NCI-H69 (cell line): ENCODE measurements around the gene LDB3.
"Not testable (repeated sequence)": the region's sequence is repeated elsewhere in the genome, so short reads cannot be mapped to it uniquely, and the experiment has no call there.

Experiments
- DNase-seq: peaks from one replicate; lab custom pipeline; 2025; lab: John Stamatoyannopoulos, UW

The LDB3 gene

GRCh38 chr10:86730227-86730626 is 61.9 kb downstream of the LDB3 start:
- DNase-seq = peak; percentile 80

DNA sequence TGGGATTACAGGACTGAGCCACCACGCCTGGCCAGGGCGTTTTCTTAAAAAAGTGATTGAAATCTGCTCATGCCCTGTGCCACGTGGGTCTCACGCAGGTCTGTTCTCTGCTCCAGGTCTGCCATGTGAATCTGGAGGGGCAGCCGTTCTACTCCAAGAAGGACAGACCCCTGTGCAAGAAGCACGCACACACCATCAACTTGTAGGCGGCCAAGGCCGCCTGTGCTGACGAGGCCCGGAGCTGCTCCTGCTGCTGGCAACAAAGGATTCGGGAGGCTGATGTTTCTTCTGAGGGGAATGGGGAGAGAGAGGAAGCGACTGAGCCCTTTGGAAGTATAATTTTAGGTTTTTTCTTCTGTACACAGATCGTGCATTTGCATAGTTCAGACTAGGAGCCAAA is 64.5 kb downstream of the LDB3 start:
- DNase-seq = no peak

DNA sequence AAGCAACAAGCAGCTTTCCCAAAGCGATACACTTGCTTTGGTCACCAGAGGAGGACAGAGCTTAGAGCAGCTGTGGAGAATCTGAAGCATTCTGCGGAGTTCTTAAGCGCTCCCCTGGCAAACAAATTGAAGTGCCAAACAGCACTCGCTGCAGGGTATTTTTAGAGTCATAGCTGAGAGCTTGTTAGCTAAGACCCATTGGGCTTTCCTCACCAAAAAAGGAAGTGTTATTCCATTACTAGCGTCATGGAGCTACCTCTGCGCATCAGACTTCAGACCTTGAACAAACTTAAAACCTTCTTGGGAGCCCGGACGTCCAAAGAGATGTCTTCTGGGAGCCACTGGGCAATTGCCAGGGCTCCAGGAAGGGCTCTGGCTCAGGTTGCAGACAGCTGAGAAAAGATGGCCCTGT is 65.0 kb downstream of the LDB3 start:
- no peak for DNase-seq

DNA sequence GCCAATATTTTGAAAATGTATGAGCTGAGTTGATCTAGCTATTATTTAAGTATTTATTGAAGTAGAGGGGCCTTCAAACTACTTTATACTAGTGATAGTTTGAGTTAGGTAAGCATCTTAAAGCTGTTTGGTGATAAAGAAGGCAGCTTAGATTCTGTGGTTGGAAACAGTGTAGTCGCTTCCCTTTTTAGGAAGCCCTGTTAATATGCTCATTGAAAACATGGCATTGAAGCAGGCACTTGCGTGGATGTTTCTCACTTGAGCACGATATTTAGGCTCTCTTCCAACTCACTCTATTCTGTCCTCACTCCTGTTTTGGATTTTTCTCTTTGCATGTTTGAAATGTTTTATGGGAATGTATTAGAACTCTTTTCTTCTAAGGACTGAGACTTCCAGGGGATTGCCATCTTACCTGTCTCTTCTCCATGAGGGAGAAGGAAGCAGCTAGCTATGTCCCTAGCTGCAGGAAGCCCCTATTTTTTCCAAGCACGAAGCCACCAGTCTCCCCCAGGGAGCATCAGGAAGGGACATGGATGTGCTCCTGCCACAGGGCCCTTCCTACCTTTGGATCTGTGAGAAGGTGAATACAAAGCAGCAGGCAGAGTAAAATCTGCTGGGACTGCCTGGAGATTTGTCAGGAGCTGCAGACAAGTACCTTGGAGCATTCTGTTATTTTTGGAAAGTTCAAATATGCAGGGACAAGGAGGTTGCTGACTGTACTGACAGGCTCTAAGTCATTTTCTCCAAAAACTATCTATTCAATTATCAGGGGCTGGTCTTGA is 66.1 kb downstream of the LDB3 start:
- no peak for DNase-seq

DNA sequence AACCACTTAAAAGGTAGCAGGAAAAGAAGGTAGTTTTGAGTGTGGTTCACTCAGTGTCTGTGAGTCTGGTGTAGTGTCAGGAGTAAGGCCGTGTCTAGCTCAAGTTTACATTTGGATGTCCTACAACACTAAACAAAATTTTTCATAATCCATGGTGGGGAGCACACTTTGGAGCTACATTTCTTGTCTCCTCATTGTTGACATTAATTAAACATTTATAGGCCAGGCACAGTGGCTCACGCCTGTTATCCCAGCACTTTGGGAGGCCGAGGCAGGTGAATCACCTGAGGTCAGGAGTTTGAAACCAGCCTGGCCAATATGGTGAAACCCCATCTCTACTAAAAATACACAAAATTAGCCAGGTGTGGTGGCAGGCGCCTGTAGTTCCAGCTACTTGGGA is 67.0 kb downstream of the LDB3 start:
- DNase-seq = not testable (repeated sequence)

DNA sequence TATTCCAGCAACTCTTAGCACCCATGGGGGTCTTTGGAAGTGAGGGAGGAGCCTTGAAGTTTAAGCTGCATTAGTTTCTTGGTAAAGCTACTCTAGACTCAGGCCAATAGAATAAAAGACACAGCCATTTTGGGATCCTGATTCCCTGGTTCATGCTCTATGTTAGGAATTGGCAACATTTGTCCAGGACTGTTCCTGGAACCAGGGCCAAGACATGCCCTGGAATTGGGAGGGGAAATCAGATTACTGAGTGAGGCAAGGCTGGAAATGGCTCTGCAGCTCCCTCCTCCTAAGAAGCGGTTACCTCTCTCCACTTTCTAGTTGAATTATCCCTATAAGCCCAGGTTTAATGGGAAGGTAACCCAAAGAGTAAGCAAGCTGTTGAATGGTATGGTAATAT is 73.9 kb downstream of the LDB3 start:
- DNase-seq = no peak

GRCh38 chr10:86744067-86744725 is 75.9 kb downstream of the LDB3 start:
- DNase-seq = no peak

DNA sequence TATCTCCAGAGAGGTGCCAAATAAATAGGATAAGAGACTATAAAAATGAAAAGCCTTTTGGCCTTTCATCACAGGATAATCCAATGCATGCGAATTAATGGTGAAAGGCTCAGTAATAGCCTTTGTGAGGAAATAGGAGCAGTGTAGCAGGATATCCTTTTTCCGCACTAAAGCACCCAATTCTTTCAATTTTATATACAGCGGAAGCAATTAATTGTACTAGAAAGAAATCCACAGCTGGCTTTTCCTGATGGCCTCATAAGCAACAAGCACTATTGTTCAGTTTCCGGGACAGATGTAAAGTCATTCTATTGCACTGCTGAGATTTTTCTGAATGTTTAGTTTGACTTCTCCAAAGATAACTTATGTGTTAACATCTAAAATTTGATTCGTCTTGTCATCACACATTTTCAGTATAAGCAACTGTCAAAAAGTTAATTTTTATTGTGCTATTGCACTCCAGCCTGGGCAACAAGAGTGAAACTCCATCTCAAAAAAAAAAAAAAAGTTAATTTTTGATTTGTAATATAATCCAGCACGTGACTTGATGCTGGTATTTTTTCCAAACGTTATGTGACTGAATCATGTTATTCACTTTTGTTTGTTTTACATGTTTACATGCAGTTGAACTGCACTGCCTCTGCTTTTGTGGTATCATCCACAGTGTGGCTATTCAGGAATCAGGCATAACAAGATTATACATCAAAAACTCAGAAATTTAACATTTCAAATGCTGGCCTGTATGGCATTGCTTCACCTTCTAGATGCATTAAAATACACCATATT is 79.7 kb downstream of the LDB3 start:
- no peak for DNase-seq

GRCh38 chr10:86749854-86750253 is 81.5 kb downstream of the LDB3 start:
- DNase-seq = no peak

GRCh38 chr10:86751477-86751876 is 83.2 kb downstream of the LDB3 start:
- no peak for DNase-seq

DNA sequence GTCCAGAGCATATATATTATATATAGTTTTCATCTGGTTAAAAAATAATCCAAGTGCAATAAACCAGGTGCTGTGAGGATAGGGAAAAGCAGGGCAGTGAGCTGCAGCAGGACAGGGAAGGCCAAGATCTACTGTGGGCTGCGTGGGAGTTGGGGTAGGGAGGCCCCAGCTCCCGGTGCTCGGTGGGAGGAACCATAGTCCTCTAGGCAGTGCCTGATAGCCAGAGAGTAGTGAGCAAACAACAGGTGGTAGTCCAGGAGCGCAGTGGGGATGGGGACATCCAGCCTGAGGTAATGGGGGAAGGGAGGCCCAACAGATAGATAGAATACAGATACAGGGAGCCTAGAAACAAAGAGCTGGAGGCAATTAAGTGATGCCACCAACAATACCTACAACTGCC is 84.0 kb downstream of the LDB3 start:
- DNase-seq = peak; percentile 73

DNA sequence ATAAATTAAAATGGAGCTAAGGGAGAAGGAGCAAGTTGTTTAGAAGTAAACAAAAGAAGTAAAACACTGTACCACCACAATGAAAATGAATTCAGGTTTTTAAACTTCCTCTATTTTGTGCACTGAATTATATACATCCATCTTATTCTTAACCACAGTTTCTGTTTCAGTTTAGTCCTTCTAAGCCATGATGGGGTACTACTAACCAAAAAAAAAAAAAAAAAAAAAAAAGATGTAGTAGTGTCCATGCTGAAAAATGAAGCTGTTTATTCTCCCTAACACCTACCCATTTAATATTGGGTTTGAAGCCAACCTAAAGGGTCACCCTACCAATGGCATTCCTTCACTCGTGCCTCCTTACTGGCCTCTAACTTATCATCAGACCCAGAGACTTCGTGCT is 84.7 kb downstream of the LDB3 start:
- DNase-seq = no peak

- DNase-seq = peak; percentile 1
Observed at GRCh38 chr10:86753638-86754434, 85.5 kb downstream of the LDB3 start.

DNA sequence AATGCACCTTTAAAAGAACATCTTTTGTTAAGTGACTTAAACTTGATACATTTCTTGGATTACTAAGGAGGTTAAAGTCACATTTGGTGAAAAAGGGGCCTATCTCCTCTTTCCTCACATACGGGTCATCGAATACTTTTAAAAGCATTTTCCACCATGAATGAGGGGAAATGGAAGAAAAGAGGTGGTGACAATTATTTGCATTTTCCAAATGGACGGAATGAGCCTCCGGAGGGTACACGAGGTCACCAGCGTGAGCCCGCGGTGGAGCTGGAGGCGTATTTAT is 87.1 kb downstream of the LDB3 start:
- DNase-seq = no peak

DNA sequence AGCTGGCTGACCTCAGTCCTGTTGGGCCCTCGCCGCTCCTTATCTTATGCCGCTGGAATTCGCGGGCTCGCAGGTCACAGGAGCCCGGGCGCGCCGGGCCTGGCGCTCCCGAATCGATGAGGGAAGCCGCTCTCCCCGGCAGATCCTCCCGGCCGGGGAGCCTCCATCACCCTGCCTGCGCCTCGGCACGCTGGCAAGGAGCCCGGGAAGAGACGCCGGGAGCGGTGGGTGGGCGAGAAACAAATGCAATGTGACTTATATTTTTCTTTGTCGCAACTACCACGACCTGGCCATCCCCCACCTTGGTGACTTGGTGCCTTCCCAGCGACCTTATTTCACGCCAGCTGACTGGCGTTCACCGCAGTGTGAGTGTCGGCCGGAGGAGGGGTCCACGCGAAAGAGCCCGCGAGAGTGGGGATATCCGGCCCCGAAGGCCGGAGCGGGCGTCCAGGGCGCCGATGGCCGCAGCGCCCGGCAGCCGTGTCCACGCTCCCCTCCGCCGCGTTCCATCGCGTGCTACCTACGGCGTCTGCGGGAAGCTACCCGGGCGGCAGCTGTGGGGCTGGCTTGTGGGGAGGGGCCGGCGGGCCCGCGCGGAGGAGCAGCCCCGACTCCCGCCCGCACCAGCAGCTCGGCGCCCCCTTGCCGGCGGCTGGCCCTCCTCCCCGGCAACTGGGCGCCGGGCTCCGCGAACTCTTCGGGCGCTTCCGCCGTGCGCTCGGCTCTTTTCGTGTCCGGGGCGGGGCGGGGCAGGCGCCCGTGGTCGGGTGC is 87.6 kb downstream of the LDB3 start:
- peak; percentile 94 for DNase-seq

DNA sequence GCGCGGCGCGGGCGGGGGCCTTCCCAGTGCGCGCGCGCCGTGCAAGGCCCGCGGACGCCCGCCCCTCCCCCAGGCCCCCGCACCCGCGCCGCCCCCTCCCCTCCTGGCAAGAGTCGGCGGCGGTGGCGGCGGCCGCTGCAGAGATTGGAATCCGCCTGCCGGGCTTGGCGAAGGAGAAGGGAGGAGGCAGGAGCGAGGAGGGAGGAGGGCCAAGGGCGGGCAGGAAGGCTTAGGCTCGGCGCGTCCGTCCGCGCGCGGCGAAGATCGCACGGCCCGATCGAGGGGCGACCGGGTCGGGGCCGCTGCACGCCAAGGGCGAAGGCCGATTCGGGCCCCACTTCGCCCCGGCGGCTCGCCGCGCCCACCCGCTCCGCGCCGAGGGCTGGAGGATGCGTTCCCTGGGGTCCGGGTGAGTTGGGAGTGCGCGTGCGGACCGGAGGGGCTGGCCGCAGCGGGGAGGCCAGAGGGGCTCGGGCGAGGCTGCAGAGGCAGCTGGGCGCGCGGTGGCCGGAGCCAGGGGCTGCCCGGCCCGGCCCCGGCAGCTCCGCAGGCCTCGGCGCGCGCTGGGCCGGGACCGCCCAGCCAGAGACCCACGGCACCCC is 88.3 kb downstream of the LDB3 start, which contains the start of gene BMPR1A:
BMPR1A (plus strand) TSS at position 109 of the 602 bp plus-strand sequence. CDS start 119,400 bp downstream, outside the sequence.
- DNase-seq = peak; percentile 77

- peak; percentile 68 for DNase-seq
Observed at GRCh38 chr10:86757113-86757972, 89.0 kb downstream of the LDB3 start.

GRCh38 chr10:86758189-86759072 is 90.1 kb downstream of the LDB3 start:
- DNase-seq = no peak
